GM18508 (cell line): ENCODE measurements around the gene PTPRG.

ENCODE experiments used
- ATAC-seq: cut with Tn5 transposase; IDR thresholded peaks from one replicate; pipeline ENCODE4 v1.9.1; 2021; ENCODE audit warnings: moderate number of reproducible peaks; ENCODE audit not compliant: insufficient read depth, unreplicated experiment

The PTPRG gene

GRCh38 chr3:61615643-61616042 lies 54.3 kb downstream of the PTPRG start:
- ATAC-seq, result no peak

DNA sequence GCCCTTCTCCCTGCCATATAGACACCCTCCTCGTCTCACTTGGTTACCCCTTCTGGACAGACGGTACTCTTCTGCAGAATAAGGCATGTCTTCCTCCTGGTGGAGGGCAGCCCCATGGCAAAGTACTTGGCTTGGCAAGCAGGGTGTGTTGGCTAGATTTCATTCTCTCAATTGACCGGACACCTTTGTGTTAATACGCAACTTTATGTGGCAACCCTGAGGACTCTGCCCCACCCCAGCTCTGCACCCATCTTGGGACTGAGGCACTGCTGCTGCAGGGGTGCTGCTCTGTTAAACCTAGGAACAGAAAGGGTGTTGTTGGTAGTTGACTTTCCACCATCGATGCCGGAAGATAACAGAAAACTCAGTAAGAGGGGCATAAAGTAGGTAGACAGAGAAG lies 55.2 kb downstream of the PTPRG start:
- ATAC-seq, result no peak

GRCh38 chr3:61617041-61617440 lies 55.7 kb downstream of the PTPRG start:
- no peak for ATAC-seq

GRCh38 chr3:61617651-61618050 lies 56.3 kb downstream of the PTPRG start:
- ATAC-seq, result no peak

GRCh38 chr3:61618231-61618630 lies 56.9 kb downstream of the PTPRG start:
- ATAC-seq, result no peak

DNA sequence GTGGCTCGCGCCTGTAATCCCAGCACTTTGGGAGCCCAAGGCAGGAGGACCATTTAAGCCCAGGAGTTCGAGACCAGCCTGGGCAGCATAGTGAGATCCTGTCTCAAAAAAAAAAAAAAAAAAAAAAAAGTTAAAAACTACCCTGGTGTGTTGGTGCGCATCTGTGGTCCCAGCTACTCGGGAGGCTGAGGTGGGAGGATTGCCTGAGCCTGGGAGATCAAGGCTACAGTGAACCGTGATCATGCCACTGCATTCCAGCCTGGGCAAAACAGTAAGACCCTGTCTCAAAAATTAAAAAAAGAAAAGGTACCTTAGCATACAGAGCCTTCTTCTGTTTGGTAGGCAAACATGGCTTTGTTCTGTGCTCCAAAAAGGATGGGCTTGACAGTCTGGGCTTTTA lies 57.5 kb downstream of the PTPRG start:
- no peak for ATAC-seq

DNA sequence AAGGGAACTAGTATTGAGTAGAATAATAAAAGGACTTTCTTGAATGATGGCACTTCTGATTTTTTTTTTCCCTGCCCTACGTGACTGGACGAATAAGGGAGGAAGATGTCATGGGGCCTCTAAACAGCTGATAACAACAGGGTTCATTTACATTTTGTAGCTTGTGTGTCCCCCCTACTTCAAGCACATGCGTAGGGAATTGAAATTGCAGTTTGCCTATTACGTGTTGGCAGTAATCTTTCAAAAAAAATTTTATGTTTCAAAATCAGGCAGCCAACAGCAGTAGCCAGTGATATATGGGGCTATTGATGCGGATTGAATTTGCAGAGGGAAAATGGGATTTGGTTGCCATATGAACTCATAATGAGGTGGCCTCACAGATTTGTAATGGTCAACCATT lies 58.7 kb downstream of the PTPRG start:
- ATAC-seq, result no peak

DNA sequence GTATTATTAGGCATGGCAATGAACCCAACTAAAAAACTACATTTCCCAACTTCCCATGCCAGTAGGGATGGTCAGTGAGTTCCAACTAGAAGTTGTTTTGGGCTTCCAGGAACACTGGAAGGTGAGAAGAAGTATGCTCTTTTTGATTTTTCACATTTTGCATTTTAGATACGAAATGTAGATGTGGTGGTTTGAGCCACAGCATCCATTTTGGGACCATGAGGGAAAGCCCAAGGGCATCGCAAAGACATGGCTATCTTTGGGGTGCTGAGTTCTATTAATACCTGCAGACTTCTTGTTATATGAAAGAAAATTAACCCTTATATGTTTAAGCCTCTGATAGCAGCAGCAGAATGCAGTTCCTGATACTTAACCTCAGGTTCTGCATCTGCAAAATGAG lies 62.9 kb downstream of the PTPRG start:
- ATAC-seq, result no peak

- no peak for ATAC-seq
Observed at GRCh38 chr3:61625429-61625828, 64.1 kb downstream of the PTPRG start.

- no peak for ATAC-seq
Observed at GRCh38 chr3:61626484-61626883, 65.1 kb downstream of the PTPRG start.

DNA sequence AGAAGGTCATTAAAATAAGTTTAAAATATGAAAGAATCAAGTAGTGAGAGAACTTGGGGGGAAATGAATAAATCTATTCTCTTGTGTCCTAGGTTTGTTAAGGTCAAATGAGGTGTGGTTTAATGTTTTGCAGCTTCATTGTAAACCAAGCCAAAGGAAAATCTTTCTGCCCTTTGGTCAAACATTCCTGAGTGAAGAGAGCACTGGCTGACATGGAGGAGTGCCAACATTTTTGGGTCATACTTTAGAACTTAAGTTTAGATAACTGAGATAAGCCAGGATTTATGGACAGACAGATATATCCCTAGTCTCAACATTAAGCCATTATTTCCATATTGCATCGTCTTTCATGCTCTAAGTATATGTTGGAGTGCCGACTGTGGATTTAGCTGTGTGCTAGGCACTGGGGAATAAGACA lies 66.4 kb downstream of the PTPRG start:
- no peak for ATAC-seq

DNA sequence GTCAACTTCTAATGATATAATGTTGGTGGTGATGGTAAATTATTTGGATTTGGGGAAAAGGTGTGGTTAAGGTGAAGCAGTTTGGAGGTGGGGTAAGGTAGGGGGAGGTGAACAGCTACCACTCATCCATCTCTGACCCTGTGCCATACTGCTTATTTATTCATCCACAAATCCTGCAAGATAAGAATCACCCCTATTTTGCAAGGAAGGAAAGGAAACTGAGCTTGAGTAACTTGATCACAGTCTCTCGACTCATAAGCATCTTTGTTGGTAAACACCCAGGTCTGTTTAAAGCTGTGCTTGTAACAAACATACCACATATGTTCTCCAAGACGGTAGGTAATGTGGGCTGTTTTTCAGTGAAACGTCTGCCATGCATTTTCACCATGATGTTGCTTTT lies 67.3 kb downstream of the PTPRG start:
- ATAC-seq, result no peak

DNA sequence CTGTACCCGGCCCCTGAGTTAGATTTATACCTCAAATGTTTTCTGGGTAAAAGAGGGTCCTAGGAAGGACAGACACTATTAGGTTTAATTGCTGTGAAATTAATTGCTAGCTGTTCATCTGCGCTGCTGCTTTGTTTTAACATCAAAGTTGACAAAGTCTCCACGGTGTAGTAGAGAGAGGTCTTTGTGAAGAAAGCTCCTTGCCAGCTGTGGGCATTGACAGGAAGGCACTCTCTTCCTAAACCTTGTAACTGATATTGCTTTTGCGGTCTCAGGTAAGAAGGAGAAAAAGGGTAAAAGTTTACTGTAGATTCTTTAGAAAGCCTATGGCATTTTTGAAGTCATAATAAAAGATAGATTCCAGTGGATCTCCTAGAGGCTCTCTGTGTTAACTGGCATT lies 68.1 kb downstream of the PTPRG start:
- ATAC-seq, result no peak

- no peak for ATAC-seq
Observed at GRCh38 chr3:61631108-61631769, 69.9 kb downstream of the PTPRG start.

DNA sequence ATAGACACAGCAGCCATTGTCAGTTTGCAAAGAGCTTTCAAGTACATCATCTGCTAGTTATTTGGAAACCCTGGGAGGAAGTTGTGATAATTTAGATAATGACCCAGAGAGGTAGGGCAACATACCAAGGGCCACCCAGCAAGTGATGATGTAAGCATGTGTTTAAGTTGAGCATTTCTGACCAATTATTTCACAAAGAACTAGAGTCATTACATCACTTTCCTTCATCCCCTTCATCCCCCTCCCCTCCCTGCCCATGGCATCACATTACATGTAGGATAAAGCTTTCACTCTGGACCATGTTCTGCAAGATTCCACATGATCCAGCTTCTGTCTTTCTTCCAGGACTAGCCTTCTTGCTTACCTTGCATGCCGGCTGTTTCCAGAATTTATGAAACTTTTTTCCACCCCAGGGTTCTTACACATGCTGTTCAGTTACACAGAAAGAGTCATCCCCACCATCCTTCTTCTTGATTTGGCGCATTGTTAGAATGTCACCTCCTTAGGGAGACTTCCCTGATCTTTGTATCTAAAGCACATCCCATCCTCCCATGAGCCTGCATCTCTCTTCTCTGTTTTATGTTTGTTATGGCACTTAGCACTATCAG lies 71.3 kb downstream of the PTPRG start:
- ATAC-seq, result no peak

- ATAC-seq, result no peak
Observed at GRCh38 chr3:61634678-61635077, 73.3 kb downstream of the PTPRG start.

GRCh38 chr3:61637088-61638051 lies 76.0 kb downstream of the PTPRG start:
- peak; percentile 90 for ATAC-seq

GRCh38 chr3:61638741-61639140 lies 77.4 kb downstream of the PTPRG start:
- ATAC-seq, result no peak

DNA sequence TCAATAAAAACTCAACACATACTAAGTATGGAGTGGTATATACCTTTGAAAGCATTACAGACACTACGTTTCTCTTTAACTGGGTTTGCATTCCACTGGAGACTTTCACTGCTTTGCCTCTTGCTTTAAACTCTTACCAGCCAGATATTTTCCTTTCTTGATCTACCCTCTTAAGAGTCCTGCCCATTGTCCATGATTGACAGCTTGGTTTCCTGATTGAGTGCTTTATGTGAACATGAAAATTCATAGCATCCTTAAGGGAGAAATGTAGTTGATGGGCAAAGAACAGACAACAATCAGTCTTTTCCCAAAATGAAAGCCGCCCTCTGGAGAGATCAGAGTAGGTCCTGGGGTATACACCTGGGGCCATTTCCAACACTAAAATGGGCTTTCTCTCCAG lies 78.6 kb downstream of the PTPRG start:
- ATAC-seq, result no peak

DNA sequence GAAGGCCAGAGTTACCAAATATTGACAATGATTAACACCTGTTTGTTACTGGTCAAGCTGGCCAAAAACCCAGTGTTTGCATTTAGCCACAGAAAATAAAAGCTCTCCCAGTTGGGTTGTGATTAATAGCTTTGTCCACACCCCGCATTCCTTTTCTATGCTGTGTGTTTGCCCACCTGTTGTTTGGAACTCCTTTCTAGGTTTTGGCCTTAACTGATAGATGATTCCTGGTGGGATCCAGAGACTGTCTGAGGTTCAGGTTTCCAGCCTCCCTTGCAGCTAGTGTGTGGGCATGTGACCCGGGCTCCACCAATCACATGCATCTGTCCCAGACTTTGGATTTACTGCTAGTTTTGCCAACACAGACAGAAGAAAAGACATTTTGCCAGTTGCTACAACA lies 83.8 kb downstream of the PTPRG start:
- ATAC-seq, result no peak

DNA sequence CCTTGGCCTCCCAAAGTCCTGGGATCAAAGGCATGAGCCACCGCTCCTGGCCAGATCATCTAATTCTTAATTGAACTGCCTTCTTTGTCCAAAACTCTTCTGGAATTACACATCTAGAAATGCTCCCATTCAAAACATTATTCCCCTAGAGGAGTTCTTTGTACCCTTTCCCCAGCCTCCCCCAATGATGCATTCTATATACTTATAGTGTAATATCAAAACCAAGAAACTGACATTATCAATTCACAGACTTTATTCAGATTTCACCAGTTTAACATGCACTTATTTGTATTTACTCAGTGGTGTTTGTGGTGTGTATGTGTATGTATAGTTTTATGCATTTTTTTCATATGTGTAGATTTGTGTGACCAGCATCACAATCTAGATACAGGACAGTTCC lies 85.0 kb downstream of the PTPRG start:
- ATAC-seq, result no peak
